MV-4-11 (cell line): ENCODE measurements around the gene TTF2.

Source experiments
- DNase-seq: peaks from one replicate; lab custom pipeline; 2025; lab: John Stamatoyannopoulos, UW

Gene TTF2

GRCh38 chr1:117059678-117060440 is at the start of gene TTF2:
TTF2 (plus strand) TSS chr1:117060326; CDS start chr1:117060347, 21 bp downstream.
- peak; percentile 99 for DNase-seq

- DNase-seq, result no peak
Observed at GRCh38 chr1:117011334-117011733, 48.8 kb upstream of the TTF2 start.

DNA sequence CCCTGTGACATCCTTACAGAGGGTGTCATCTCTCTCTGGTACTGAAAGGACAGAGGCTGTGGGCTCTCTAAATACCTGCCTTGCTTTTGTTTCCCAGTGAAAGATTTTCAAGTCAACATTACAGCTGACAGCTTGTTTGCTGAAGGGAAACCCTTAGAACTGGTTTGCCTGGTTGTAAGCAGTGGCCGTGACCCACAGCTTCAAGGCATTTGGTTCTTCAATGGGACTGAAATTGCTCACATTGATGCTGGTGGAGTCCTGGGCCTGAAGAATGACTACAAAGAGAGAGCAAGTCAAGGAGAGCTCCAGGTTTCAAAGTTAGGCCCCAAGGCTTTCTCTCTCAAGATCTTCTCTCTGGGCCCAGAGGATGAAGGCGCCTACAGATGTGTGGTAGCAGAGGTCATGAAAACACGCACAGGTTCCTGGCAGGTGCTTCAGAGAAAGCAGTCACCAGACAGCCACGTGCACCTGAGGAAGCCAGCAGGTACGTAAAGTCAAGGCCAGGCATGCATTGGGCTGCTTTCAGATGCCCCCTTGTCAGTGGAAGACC is 46.7 kb upstream of the TTF2 start:
- no peak for DNase-seq

DNA sequence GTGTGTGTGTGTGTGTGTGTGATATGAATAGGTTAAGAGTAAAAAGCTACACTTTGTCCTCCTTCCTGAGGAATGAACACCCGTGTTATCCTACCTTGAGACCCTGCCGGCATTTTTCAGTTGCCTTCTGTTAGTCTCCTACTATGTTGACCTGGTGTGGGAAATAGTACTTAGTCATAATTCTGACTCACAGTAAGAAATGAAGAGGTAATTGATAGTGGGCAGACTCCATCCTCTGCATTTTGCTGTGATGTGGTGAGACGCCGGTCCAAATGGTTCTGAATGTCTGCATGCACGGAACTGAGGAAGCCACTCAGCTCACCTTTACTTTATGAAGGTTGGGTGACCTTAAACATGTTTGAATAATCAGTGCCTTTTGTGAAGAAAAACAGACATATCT is 45.9 kb upstream of the TTF2 start:
- no peak for DNase-seq

DNA sequence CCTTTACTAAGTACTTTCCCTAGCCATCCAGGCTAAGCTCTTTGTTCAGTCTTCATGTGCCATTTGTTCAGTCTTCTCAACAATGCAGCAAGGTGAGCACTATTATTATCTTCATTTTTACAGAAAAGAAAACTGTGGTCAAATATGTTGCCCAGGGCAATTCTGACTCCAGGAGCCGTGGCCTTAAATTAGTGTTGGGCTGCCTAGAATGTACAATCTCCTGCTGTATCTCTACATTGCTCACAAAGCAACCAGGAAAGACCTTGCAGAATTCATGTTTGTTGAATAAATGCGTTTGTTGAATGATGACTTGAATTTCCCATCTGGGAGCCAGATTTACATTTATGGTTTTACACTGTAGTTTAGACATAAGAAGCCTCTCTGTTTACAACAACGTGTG is 44.4 kb upstream of the TTF2 start:
- DNase-seq, result no peak

DNA sequence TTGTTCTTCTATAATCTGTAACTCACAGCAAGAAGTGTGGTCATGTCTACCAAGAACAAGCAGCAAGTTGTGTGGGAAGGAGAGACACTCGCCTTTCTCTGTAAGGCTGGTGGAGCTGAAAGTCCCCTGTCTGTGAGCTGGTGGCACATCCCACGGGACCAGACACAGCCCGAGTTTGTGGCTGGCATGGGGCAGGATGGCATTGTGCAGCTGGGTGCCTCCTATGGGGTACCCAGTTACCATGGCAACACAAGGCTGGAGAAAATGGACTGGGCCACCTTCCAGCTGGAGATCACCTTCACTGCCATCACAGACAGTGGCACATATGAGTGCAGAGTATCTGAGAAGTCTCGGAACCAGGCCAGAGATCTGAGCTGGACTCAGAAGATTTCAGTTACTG is 43.1 kb upstream of the TTF2 start:
- no peak for DNase-seq

GRCh38 chr1:117017648-117018047 is 42.5 kb upstream of the TTF2 start:
- no peak for DNase-seq

DNA sequence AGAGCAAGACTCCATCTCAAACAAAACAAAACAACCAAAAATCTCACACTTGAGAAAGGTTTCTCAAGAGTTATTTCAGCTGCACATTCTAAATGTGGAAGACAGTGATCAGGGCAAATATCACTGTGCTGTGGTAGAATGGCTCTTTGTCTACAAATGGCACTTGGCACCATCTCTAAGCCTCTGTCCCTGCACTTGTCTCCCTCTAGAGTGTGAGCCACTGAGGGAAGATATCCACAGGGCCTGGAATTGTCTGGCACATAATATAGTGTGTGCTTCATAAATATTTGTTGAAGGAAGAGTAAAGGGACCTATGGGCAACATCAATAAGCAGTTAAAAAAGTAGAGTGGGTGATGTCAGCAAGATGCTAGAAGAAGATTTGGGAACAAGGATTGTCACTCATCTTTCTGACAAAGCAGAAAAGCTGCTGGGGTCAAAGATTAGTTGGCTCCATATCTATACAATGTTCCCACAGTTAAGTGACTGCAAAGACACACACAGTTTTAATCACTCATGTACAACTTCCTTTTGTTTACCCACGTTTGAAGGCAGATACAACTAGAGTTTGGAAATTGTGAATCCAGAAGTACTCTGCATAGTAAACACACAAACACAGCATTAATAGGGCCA is 39.5 kb upstream of the TTF2 start:
- DNase-seq, result no peak

- DNase-seq, result no peak
Observed at GRCh38 chr1:117022114-117022513, 38.0 kb upstream of the TTF2 start.

GRCh38 chr1:117025568-117025967 is 34.6 kb upstream of the TTF2 start:
- DNase-seq, result no peak

- DNase-seq, result no peak
Observed at GRCh38 chr1:117026361-117026760, 33.8 kb upstream of the TTF2 start.

GRCh38 chr1:117029685-117030084 is 30.4 kb upstream of the TTF2 start:
- DNase-seq, result no peak

GRCh38 chr1:117030271-117030877 is 29.8 kb upstream of the TTF2 start:
- no peak for DNase-seq

DNA sequence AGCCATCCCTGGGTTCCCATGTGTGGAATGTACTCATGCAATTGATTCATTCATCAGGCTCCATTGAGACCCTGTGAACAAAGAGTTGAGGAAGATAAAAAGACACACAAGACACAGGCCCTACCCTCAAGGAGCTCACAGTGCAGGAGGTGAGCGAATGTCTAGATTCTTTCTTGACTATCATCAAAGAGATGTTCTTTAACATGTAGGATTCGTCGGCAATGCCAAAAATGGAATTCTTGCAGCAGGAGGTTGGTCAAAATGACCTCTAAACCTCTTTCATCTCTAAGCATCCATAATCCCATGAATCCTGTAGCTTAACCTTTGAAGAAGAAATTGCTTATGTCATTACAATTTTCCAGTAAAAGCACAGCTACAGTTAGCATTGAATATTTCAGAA is 27.9 kb upstream of the TTF2 start:
- no peak for DNase-seq

GRCh38 chr1:117032681-117033539 is 27.2 kb upstream of the TTF2 start:
- DNase-seq, result no peak

- DNase-seq, result no peak
Observed at GRCh38 chr1:117033772-117034171, 26.4 kb upstream of the TTF2 start.

DNA sequence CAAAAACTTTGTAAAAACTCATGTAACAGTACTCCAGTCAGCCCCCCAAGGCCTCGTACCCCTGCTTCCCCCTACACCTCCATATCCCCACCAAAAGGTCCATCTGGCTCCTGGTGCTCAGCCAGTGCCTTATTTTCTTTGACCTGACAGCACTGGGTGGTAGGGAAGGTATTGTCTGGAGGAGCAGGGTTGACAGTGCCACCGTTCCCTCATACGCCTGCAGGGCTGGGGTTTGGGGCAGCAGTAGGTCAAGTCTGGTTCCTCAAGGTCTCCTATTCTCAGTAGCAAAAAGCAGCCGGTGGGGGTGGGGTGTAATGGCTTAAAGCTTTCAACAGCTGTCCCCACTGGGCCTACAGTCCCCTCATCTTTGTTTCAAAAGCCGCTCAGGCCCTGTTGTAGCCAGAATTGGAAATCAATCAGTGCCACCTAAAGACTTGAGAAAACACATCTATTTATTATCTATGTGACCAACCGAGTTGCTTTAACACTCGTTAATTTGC is 25.3 kb upstream of the TTF2 start:
- DNase-seq, result no peak

DNA sequence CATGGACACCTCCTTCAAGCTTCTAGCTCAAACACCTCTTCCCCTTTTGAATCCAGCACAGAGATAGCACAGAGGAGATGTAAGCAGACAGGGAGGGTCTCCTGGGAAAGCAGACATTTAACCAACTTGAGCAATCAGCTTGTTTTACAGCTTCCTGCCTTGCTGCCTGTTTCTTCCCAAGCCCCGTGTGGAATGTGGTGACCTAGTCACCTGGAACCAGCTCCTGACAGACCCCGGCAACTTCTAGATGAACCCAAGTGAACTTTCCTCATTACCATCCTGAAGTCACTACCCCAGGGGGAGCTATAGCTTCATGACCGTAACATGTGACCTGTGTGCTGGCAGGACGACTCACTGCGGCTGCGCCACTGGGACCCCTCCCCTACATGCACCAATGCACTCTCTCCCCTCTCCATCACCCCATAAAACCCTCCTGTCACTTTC is 24.1 kb upstream of the TTF2 start:
- no peak for DNase-seq

DNA sequence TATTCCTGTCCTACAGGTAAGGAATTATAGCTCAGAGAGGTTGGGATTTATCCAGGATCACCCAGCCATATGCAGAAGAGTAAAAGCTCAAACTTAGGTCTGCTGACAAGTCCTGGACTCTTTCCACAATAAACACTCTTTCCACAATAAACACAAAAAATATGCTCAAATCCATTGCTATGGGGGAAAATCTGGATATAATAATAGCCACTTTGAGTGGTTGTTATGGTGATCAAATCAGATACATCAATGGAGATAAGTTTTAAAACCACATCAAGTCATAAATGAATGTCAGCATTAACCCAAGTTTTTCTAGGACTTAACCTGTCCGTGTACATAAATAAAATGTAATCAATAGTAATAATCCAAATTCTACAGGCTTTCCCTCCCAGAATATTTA is 22.3 kb upstream of the TTF2 start:
- no peak for DNase-seq

DNA sequence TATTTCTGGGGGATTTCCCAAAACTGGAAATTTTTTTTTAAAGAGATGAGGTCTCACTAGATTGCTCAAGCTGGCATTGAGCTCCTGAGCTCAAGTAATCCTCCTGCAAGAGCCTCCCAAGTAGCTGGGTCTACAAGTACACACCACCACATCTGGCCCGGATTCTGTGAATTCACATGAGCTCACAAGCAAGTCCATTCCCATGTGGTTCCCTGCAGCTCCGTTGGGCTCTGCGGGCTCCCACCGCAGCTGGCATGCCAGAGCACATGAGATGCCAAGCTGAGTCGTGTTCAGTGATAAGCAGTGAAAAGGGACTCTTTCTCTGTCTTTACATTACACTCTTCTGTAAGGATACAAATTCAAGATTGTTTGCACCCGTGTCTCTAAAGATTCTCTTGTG is 21.9 kb upstream of the TTF2 start:
- DNase-seq, result no peak

- no peak for DNase-seq
Observed at GRCh38 chr1:117044217-117044616, 15.9 kb upstream of the TTF2 start.

GRCh38 chr1:117045644-117046043 is 14.5 kb upstream of the TTF2 start:
- DNase-seq, result peak; percentile 27
